Dedifferentiated amniotic fluid mesenchymal stem cell (primary cell): ENCODE results near the gene CCDC187.
"Not testable (repeated sequence)": the region's sequence is repeated elsewhere in the genome, so short reads cannot be mapped to it uniquely, and the experiment has no call there.

Source experiments
- DNase-seq: peaks from one replicate; pipeline ENCODE4 v3.0.0-alpha.2; 2016; ENCODE audit errors: extremely low spot score

The CCDC187 gene

DNA sequence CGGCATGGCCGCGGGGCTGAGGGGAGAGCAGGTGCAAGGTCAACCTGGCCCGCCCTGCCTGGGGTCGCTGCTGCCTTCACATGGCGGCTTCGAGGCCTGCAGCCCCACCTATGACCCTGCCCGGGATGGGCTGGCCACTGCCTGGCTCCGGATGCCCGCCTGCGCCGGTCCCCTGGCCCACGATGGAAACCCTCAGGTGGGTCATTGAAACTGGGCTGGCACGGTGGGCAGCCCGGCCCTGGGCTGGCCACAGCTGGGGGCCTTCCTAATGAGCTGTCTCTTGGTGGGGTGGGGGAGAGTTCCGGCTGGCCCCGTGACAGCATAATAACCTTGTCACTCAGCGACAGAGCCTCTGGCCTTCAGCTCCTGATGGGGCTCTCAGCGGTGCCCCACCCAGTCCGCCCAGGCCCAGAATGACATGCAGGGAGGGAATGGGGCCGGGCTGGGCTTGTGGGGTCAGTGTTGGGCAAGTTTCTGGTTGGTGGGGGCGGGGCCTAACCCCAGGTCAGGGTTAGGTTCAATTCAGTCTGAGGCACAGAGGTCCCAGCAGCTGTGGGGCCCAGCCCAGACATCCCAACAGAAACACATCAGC, at the start of gene CCDC187:
Gene CCDC187 (minus strand): TSS at position 270 of the 592 bp plus-strand sequence. CDS start 264 bp downstream, at position 6.
- no peak for DNase-seq

DNA sequence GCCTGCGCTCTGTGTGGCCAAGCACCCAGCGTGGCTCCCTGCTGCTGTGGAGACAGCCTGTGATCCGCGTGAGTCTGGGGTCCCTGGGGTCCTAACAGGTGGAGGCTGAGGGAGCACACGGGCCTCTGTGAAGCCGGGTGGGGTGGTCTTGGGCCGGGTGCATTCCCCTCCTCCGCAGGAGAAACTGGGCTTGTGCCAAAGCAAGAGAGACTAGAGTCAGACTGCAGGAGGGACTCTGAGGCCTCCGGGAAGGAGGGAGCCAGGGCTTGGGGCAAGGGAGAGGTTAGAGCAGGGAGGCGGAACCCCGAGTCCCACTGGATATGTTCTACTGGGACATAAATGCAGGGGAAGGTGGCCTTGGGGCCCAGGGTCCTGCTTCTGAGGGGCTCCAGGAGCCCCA, 49.2 kb upstream of the CCDC187 start:
- no peak for DNase-seq

DNA sequence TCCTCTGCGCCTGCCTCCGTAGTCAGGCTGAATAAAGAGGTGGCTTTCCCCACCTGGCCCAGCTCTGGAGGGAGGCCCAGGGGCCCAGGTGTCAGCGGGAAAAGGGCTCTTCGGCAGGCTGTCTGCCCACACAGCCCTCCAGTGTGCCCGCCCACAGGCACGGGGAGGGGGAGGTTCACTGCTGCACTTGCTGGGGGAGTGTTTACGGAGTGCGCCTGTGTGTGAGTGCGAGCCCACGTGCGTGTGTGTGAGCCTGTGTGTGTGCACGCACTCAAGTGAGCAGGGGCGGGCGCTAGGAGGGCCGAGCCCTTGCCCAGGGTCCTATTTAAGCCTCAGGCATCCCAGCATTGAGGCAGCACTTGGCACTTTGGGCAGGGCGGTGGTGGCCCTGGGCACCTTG, 48.8 kb upstream of the CCDC187 start:
- no peak for DNase-seq

DNA sequence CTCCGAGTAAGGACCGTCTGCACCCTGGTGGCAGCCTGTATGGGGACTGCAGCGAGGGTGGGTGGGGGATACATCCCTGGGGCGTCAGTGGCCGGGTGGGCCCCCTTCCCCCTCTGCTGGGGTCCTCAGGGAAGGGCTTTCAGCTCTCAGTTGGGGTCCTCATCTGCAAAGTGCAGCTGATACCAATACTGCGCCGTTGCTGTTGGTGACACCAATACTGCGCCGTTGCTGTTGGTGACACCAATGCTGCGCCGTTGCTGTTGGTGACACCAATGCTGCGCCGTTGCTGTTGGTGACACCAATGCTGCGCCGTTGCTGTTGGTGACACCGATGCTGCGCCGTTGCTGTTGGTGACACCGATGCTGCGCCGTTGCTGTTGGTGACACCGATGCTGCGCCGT, 48.0 kb upstream of the CCDC187 start:
- not testable (repeated sequence) for DNase-seq

DNA sequence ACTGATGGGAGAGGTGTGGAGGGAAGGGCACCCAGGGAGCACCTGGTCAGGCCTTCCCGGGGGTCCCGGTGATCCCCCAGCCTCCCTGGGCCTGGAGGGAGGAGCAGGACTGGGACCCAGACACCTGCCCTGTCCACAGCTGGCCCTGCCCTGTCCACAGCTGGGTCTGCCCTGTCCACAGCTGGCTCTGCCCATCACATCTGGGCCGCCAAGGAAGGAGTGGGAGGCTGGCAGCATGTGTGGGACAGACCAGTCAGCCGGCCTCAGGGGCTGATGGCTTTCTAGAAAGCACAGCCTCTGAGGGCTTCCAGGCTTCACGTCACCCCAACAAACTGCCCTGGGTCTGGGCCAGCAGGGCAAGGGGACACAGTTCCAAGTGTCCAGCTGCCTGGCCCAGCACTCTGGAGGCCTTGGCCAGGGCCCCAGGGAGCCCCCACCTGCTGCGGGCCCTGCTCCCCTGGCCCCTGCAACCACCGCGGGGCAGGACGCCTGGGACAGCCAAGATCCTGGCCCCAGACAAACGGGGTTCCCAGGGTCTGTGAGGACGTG, 47.4 kb upstream of the CCDC187 start:
- DNase-seq = no peak

DNA sequence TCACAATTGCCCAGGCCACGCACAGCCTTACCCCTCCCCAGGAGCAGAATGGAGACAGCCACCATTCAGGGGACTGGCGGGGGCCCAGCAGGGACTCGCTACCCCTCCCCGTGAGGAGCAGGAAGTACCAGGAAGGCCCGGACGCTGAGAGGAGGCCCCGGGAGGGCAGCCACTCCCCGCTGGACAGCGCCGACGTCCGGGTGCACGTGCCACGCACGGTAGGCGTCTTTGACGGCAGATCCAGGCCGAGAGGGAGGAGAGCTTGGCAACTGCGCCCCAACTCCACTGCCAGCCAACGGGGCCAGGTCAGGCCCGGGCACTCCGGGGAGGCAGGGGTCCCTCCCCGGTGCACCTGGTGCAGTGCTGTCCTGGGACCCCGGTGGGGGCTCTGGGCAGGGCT, 45.7 kb upstream of the CCDC187 start:
- no peak for DNase-seq

DNA sequence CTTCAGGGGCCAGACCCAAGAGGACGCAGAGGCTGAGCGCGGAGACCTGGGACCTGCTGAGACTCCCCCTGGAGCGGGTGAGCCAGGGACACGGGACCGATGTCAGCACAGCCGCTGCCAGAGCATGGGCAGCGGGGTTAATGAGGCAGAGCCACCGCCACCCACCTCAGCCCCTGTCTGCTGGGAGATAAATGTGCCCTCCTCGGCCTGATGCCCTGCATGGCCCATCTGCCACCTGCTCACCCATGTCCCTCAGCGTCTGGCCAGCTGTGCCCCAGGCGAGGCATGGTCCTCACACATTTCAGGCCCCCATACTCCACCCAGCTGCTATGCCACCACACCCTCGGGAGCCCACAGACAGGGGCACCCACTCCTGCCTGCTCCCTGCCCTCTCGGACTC, 44.8 kb upstream of the CCDC187 start:
- no peak for DNase-seq

DNA sequence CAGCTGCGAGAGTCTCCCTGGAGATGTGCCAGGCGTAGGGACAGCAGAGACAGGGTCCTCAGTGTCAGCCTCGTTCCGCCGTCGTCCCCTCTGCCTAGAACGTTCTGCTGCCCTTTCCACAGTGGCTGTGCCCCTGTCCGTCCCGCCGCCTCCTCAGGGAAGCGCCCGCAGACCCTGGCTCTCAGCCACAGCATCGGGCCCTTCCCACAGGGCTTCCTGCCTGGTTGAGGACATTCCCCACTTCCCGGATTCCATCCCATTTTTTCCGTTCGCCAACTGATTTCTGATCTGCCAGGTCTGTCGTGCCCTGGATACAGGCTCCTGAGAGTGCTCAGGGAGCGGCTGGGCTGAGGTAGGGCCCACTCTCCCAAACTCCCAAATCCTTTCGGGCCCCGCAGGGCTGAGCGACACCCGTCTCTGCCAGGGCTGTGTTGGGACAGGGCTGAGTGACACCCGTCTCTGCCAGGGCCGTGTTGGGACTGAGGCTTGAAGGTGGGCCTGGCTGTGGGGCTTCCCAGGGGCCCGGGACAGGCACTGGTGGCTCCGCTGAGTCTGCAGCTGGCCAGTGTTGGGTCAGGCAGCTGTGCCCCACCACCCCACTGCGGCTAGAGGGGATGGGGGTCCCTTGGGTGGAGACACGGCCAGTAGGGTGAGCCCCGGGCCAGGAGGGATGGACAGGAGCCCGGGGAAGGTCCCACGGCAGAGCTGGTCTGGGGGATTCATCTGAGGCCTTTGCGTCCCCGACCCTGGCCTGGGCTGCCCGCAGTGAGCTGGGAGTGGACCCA, 43.8 kb upstream of the CCDC187 start:
- DNase-seq = no peak

DNA sequence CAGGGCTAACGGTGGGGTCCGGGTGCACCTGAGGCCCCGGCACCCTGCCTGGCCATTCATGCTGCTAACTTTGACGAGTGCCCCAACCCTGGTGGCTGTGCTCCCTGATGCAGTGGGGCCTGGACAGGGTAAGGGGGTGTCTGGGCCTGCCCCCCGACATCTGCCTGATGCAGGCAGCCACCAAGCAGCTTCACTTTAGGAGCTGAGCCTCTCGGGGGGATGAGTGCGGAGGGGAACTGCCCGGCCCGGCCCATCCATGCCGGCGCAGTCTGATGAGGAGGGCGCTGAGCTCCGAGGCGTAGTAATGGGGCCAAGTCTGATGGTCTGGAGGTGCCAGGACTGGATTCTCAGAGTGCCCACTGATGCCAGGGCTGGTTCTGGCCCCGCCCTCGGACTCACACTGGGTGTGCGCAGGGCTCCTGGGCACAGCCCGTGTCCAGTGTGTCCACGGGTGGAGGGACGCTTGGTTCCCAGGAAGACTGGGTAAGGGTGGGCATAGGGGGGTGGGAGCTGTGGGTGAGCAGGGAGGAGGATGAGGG, 43.1 kb upstream of the CCDC187 start:
- DNase-seq = no peak

DNA sequence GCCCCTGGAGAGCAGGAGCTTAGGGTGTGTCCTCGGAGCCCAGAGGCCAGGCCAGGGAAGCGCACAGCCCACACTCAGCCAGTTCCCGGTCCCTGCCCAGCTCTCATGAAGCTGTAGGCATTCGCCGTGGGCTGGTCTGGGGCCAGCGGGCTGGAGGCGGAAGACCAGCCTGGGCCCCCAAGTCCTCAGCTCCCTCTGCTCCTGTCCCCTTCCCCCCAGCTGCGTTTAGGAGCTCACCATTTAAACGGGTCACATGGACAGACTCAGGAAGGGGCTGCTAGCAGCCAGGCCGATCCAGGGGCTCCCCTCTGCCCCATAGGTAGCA, 42.2 kb upstream of the CCDC187 start:
- DNase-seq = no peak

DNA sequence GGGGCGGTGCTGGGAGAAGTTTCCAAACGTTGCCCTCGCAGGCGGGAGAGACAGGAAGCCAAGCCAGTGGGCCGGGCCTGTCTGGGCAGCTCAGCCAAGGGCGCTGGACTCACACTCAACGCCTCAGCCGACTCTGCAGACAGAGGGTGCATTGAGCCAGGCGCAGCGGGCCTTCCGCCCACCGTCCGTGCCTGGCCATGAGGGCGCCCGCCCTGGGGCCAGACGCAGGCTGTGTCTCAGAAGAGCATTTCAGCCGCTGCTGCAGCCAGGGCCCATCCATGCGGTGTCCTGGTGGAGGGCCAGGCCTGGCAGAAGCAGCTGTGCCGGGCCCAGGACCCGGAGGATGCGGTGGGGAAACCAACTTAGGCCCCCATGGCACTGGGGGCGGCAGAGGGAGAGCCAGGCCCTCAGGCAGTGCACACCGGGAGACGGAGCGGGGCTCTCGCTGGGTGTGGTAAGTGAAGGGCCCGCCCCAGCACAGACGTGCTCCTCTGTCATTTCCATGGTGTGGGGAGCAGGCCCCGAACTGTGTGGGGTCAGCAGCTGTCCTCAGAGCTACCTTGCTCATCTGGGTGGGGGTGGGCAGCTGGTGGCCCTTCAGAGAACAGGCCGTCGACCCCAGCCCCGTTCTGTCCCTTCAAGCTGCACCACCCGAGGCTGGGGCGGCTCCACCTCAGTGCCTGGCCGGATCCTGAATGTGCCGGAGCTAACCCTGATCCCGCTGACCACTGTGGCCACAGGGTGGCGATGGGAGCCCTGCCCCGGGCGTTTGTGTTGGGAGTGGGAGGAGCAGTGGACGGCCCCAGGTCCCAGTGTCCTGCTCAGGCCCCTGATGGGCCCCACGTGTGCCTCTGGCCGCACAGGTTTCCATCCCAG, 41.6 kb upstream of the CCDC187 start:
- DNase-seq = no peak

DNA sequence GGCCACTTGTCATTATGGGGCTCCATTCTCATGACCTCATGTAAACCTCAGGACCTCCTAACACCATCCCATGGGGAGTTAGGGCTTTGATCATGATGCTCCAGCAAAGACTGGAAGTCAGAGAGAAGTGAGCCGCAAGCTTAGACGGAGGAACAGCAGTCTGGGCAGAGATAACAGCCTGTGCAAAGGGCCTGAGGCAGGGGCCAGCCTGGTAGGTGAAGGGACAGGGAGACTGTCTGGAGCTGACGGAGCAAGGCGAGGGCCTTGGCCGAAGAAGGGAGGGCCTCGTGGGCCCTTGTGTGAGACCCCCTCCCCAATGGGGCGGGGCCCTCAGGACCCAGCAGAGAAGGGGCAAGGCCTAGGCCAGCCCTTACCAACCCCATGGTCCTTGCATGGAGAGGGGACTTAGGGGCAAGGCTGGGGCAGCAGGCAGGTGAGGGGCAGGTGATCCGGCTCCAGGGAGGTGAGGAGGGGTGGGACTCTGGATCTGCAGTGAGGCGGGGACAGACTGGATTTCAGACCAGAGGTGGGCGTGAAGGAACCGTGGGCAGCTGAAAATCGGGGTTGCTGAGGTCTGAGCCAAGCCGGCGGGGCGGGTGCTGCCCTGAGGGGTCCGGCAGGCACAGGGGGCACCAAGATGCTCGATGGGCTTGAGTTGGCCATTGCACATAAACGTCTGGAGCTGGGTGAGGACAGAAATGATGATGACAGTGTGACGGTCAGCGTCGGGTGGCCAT, 40.8 kb upstream of the CCDC187 start:
- no peak for DNase-seq

DNA sequence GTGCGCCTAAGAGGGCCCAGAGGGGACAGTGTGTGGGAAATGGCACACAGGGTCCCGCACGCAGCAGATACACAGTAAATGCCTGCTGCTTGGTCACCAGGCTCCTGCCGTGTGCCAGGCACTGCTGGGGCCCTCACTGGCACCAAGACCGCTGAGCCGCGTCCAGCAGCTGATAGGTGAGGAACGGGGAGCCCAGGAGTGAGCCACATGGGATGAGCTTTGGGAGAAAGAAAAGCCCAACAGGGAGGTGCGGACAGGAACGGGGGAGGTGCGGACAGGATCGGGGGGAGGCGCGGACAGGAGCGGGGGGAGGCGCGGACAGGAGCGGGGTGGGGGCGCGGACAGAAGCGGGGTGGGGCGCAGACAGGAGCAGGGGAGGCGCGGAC, 40.0 kb upstream of the CCDC187 start:
- no peak for DNase-seq

DNA sequence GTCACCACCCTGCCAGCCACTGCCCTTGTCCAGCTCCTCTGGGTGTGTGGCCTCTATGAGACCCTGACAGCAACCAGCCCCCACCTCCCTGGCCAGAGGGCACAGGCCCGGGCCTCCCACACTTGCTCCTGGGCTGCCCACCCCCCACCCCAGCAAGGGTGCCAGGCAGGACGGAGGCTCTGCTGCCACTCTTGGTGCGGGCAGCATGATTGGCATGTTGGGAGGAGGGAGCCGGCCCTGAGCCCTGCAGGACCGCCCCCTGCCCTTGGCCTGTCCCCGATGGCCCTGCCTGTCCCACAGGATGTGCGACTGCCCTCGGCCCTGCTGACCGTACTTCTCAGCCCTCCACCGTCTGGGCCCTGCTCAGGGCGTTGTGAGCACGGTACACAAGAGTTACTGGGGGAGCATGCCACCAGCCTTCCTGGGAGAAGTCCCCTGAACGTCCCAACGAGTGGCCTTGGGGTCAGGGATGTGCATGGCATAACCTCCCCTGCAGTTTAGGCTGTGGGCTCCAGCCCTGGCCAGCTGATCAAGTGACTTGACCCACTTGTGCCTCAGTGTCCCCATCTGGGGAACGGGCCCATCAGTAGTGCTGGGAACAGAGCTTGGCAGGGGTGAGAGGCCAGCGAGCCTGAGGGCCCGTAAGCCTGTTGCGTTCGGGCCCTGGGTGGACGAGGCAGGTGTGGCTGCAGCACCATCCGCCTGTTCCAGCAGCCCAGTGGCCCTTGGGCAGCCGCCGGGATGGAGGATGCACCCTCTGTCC, 39.4 kb upstream of the CCDC187 start:
- no peak for DNase-seq

DNA sequence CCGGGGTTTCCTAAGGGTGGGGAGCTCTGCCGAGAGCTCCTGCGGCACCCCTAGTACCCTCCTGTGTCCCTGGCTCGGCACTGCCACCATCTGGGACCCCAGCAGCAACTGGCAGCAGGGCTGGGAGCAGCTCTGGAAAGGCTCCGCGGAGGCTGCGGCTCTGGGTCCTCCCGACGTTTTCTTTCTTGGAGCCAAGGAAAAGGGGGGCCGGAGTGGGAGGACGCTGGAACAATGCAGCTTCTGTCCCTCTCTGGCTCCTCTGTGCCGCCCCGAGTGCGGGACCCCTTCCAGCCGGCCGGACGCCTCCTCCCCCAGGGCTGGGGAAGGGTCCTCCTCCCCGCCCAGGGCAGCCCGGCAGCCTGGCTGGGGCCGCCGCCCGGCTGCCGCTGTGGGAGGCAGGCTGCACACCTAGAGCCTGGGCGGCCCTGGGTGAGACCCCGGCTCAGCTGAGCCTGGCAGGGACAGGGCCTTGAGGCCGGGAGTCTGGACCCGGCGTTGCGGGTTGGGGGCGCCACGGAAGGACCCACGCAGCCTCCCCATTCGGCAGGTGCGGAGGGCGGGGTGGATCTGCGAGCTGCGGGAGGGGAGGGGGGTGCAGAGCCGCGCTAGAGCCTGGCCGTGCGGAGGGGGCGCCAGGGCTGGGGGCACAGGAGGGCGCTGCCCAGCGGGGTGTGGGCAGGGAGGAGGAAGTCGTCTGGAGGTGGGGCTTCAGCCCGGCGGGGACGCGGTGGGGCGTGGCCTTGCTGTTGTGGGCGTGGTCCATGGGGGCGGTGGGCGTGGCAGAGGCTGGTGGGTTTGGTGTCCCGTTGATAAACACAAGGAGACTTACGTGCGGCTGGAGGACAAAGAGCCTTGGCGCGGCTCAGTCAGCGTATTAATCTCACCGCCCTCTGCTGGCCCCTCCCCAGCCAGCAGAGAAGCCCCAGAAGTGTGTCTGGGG, 38.6 kb upstream of the CCDC187 start:
- no peak for DNase-seq

DNA sequence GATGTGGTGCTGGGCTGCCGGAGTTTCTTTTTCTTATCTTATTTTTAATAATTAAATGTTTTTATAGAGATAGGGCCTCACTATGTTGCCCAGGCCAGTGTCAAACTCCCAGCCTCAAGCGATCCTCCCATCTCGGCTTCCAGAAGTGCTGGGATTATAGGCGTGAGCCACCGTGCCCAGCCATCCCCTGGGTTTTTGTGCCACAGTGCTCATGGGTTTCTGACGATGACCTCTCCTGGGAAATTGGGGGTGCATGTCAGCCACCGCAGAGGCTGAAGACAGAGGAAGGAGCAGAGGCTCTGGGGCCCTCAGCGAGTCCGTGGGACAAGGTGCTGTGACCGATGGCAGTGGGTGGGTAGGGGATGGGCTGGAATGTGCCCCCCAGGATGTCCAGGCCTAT, 37.9 kb upstream of the CCDC187 start:
- DNase-seq = no peak

DNA sequence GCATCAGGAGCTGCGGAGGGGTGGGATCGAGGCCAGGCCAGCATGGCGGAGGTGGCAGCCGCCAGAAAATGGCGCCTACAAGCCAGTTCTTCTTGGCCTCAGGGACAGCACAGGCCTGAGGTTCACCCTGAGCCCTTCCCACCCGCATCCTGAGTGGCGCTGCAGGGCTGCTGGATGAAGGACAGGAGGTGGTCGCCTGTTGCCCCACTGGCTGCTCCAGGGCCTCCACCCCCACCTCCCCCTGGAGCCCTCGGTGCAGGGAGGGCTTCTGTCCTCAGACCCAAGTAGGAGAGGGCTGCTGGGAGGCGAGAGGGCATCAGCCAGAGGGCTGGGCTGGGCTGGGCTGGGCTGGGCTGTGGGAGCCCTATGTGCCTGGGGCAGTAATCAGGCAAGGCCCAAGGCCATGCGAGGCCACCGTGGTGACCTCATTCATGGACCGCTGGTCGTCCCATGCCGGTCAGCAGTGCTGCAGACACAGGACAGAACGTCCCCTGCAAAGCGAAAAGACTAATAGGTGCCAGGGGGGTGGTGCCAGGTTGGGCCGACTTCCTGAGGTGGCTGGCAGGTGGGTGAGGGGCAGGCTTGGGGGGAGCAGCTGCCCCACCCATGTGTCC, 37.3 kb upstream of the CCDC187 start:
- DNase-seq = no peak

DNA sequence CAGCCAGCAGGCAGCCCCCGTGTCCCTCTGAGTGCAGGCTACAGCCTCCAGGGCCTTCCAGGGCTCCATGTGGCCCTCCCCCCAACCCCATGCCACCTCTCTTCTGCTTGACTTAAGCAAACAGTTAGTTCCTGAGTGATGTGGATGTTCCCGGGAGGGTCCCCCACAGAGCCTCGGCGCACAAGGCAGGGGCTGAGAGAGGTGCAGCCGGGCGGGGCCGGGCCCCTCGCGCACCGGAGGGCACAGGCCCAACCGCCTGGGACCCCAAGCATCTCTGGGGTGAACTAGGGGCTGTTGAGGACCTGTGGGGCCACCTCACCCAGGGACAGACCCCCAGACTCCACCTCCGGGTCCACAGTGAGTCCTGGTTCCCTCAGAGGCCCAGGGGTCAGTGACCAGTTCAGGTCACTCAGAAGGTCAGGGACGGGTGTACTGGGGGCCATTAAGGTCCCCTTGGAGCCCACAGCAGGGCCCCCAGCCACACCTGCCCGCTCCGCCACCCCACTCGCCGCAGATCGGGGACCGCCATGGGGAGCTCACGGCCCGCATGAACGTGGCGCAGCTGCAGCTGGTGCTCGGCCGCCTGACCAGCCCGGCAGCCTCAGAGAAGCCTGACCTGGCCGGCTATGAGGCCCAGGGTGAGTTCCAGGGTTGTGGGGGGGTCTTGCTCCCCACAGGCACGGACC, 36.6 kb upstream of the CCDC187 start:
- no peak for DNase-seq

DNA sequence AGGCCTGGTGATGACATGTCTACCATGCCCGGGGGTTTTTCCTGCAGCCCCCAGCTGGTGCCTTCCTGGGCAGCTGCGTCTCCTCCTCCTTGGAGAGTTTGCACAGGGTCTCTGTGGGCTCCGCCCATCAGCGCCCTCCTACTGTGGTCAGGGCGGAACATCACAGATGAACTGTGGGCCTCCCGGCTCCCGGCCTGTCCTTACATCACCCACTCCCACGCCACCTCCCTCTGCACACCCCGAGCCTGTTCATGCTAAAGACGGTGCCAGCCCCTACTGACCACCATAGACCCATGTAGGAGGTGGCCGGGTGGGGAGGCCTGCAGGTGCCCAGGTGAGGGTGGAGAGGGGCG, 36.0 kb upstream of the CCDC187 start:
- DNase-seq = no peak
